Heart left ventricle (tissue), 13 donors: Measurements from ENCODE around the gene MRNIP.

ENCODE experiments used
- CTCF ChIP-seq, 12 donors: fragments of 200-600 bp; sonication (generic) in 4 of 12; IDR thresholded peaks; one replicate each; pipeline versions ENCODE4 v1.5.0 to v1.8.0; 2018 to 2022; ENCODE audit warnings: antibody characterized with exemption in 12 of 12, mild to moderate bottlenecking in 5 of 12
- POLR2A ChIP-seq, 2 donors: fragments of 450-650 bp; IDR thresholded peaks; one replicate each; pipeline ENCODE4 v1.6.1; 2017; ENCODE audit warnings: antibody characterized with exemption in 2 of 2, mild to moderate bottlenecking in 2 of 2, moderate library complexity in 2 of 2
- donor health status: ischemic (EF 13 %, LVEDD 7.1; RV severe dilation, severe dysfunction).
- donor health status: DM: no; HTN: yes; CAD: no.
- donor health status: DM: no; HTN: no; CAD: no.
- donor health status: ischemic (EF 25% LVEDD 6.9; RV normal size, moderate dysfunction).
- donor health status: ischemic (EF 25% LVEDD 5.7; RV mildly dilated, moderate dysfunction).
- donor health status: ischemic (EF 35%, LVEDD 5.7; RV mildly dilated, moderate dysfunction).
- donor health status: nonischemic (EF 11% LVEDD 7.7; RV severe dilation, severe dysfunction).
- donor health status: DM: yes; HTN: yes; CAD: no.
- donor health status: PGD.
- donor health status: ischemic (EF 29% LVEDD 5.4; RV normal size, mild dysfunction).
- donor health status: nonischemic (EF 23%, LVEDD 6.1; RV moderate dilation, normal function).

GRCh38 chr5:179870952-179871351 lies 12.3 kb upstream of the MRNIP start:
- no peak for TF ChIP-seq CTCF (IDR thresholded peaks at IDR 0.05)
- TF ChIP-seq POLR2A (IDR thresholded peaks at IDR 0.05): no peak
